Fibroblast of mammary gland (primary cell): ENCODE results near the gene PCBP2.

ENCODE experiments used
- DNase-seq: peaks from one replicate; pipeline ENCODE4 v3.0.0-alpha.2; 2010; ENCODE audit warnings: low read depth
- H3K4me3 ChIP-seq: 2 replicates; pipeline ENCODE4 v1.5.1; 2011; ENCODE audit warnings: low read depth, mild to moderate bottlenecking, low read length, moderate library complexity; ENCODE audit not compliant: control insufficient read depth
- CTCF ChIP-seq: conservative IDR thresholded peaks from 2 replicates; pipeline ENCODE4 v1.5.1; 2011; ENCODE audit warnings: low read depth, low read length, inconsistent platforms; ENCODE audit not compliant: control insufficient read depth, insufficient read depth

PCBP2 gene

GRCh38 chr12:53456654-53457366 lies 4.9 kb downstream of the PCBP2 start:
- no peak for TF ChIP-seq CTCF
- no peak overlapping the region for H3K4me3 ChIP-seq
- DNase-seq: no peak

- no peak for DNase-seq
- H3K4me3 ChIP-seq: no peak overlapping the region
- TF ChIP-seq CTCF: no peak
These were observed 7.2 kb downstream of the PCBP2 start for GRCh38 chr12:53459097-53459496.

- no peak for TF ChIP-seq CTCF
- no peak overlapping the region for H3K4me3 ChIP-seq
- no peak for DNase-seq
These were observed 9.2 kb downstream of the PCBP2 start for GRCh38 chr12:53461059-53461458.

GRCh38 chr12:53461591-53461990 lies 9.7 kb downstream of the PCBP2 start:
- no peak overlapping the region for H3K4me3 ChIP-seq
- DNase-seq: no peak
- no peak for TF ChIP-seq CTCF

GRCh38 chr12:53462935-53463334 lies 11.0 kb downstream of the PCBP2 start:
- TF ChIP-seq CTCF: no peak
- no peak for DNase-seq
- no peak overlapping the region for H3K4me3 ChIP-seq

GRCh38 chr12:53463802-53464560 lies 12.1 kb downstream of the PCBP2 start:
- DNase-seq: no peak
- no peak overlapping the region for H3K4me3 ChIP-seq
- TF ChIP-seq CTCF: no peak
